Transverse colon (tissue), 4 donors: ENCODE measurements around the gene THSD4.

Source experiments
- EP300 ChIP-seq: sonication (generic); formaldehyde crosslinking; IDR thresholded peaks from one replicate; pipeline ENCODE4 v1.6.1; 2017; ENCODE audit warnings: antibody characterized with exemption, low read depth
- POLR2A ChIP-seq: fragments of 450-650 bp; IDR thresholded peaks from one replicate; pipeline ENCODE4 v1.6.1; 2016; ENCODE audit warnings: antibody characterized with exemption, mild to moderate bottlenecking, moderate library complexity
- POLR2AphosphoS5 ChIP-seq, 3 donors: sonication (generic); formaldehyde crosslinking; IDR thresholded peaks; one replicate each; pipeline ENCODE4 v1.6.1; 2016; ENCODE audit warnings: antibody characterized with exemption in 3 of 3
- TF ChIP-seq, protein P1 (sequence below), 5 experiments: fragments of 200-600 bp in 3 of 5; fragments of 450-650 bp in 2 of 5; sonication (generic) in 3 of 5; IDR thresholded peaks; 1 replicate in 2 of 5; 2 replicates in 3 of 5; pipeline ENCODE4 v1.5.1; 2016 to 2017; ENCODE audit warnings: antibody characterized with exemption in 5 of 5, inconsistent platforms in 3 of 5, mild to moderate bottlenecking in 2 of 5, moderate library complexity in 1 of 5

- TF ChIP-seq POLR2AphosphoS5 (IDR thresholded peaks at IDR 0.05) (no peak), POLR2A (no peak), EP300 (no peak)
- TF ChIP-seq, protein P1, sequence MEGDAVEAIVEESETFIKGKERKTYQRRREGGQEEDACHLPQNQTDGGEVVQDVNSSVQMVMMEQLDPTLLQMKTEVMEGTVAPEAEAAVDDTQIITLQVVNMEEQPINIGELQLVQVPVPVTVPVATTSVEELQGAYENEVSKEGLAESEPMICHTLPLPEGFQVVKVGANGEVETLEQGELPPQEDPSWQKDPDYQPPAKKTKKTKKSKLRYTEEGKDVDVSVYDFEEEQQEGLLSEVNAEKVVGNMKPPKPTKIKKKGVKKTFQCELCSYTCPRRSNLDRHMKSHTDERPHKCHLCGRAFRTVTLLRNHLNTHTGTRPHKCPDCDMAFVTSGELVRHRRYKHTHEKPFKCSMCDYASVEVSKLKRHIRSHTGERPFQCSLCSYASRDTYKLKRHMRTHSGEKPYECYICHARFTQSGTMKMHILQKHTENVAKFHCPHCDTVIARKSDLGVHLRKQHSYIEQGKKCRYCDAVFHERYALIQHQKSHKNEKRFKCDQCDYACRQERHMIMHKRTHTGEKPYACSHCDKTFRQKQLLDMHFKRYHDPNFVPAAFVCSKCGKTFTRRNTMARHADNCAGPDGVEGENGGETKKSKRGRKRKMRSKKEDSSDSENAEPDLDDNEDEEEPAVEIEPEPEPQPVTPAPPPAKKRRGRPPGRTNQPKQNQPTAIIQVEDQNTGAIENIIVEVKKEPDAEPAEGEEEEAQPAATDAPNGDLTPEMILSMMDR (IDR thresholded peaks at IDR 0.05): no peak
Observed at GRCh38 chr15:71697236-71697635, 582.0 kb downstream of the THSD4 start.
